ENCODE results near the gene MBOAT7.
A peak's percentile ranks its signal among the peaks of the same experiment; 100 is the strongest.
"Not testable (repeated sequence)": the region's sequence is repeated elsewhere in the genome, so short reads cannot be mapped to it uniquely, and the experiment has no call there.

MBOAT7 gene

DNA sequence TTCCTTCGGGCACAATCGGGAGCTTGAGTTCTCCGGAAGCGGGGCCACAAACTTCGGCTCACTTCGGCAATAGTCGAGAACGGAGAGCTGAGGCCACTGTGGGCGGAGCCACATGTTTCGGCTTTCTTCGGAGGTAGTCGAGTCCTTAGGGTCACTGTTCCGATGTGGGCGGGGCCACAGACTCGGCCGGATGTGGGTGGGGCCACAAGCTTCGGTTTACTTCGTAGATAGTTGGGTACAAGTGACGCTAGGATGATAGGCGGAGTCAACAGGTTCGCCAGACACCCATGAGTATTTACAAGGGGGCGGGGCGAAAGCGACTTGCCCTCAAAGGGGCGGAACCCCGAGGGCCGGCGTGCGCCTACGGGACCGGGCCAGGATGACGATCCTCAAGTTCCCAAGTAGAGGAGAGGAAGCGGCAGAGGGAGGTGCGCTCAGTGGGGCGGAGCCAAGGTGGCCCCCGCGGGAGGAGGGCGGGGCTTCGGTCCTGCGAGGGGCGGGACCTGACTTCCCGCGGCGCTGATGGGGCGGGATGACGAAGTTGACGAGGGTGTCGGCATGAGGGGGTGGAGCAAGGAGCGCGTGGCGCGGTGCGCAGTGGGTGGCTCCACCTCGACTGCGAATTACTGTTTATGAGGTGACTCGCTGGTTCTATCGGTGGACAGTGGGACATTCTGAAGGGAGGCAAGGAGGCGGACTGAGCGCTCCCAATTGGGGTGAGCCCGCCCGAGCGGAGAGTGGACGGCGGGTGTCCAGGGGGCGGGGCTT, 539 bp upstream of the MBOAT7 start:
- H3K27me3 Mint-ChIP-seq: no peaks in the 10 kb centered on the region
- H3K4me1 Mint-ChIP-seq (ENCODE audit: low read depth): peaks cover 44% of the 10 kb centered on the region
- H3K27ac Mint-ChIP-seq: peak overlapping the region; percentile 97
- intact Hi-C loops (cut with micrococcal nuclease): loop anchor here (1.0 kb wide), 1 partner anchor 30 kb away; no protein-coding TSS in a partner anchor
- H3K4me3 Mint-ChIP-seq: peak overlapping the region; percentile 77
- peaks cover 71% of the 10 kb centered on the region for H3K36me3 Mint-ChIP-seq (ENCODE audit: low read depth)
- no peaks in the 10 kb centered on the region for H3K9me3 Mint-ChIP-seq

DNA sequence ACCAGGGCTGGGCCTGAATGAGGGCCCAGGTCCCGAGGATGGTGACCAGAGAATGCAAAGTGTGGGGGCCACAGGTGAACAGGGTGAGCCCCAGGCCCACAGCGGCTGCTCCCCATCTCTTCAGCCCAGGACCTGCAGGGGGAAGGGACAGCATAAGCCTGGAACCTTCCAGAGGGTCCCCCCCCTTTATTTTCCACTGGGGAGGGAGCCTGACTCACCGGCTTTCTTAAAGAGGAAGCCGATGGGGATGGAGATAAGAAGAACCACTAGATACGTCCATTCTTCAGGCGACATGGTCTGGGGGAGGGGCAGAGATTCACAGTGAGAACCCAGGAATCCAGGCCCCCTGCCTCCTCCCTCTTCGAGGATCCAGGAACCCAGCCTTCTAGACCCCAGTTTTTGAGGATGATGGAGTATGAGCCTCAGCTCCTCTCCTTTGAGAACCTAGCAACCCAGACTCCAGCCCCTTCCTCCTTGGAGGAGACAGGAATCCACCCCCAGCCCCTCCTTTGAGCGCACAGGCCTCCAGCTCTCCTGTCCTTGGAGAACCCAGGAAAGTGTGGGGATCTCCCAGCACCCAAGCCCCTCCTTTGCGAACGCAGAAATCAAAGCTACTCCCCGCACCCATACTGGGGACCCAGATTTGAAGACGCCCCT, 1.0 kb downstream of the MBOAT7 start:
- Mint-ChIP-seq H3K4me1 (ENCODE audit: low read depth) (peaks cover 53% of the 10 kb centered on the region), H3K27ac (peak overlapping the region; percentile 97), H3K36me3 (ENCODE audit: low read depth) (peaks cover 69% of the 10 kb centered on the region), H3K4me3 (peak overlapping the region; percentile 77), H3K27me3 (no peaks in the 10 kb centered on the region), H3K9me3 (no peaks in the 10 kb centered on the region)
- intact Hi-C loops (cut with micrococcal nuclease): no loop called here

DNA sequence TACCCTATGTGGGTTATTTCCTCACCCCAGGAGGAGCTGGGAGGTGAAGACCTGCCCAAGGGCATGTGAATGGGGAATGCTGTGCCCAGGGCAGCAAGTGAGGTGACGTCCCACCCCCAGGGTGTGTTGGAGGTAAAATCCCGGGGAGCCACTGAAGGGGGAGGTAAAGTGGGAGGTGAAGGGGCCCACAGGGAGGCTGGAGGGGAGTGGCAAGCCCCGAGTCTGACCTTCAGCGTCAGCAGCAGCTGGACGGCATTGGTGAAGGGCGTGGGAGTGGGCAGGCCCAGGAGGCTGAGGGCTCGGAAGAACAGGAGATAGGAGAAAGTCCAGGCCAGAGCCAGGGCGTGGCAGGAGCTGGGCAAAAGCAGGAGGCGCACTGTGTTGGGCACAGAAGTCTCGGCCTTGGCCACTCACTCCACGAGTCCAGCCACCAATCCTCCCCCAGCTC, 2.4 kb downstream of the MBOAT7 start:
- Mint-ChIP-seq H3K9me3 (no peaks in the 10 kb centered on the region), H3K27me3 (no peaks in the 10 kb centered on the region), H3K4me1 (ENCODE audit: low read depth) (peaks cover 40% of the 10 kb centered on the region), H3K36me3 (ENCODE audit: low read depth) (peaks cover 66% of the 10 kb centered on the region), H3K4me3 (no peak overlapping the region), H3K27ac (peak overlapping the region; percentile 97)
- intact Hi-C loops (cut with micrococcal nuclease): no loop called here

DNA sequence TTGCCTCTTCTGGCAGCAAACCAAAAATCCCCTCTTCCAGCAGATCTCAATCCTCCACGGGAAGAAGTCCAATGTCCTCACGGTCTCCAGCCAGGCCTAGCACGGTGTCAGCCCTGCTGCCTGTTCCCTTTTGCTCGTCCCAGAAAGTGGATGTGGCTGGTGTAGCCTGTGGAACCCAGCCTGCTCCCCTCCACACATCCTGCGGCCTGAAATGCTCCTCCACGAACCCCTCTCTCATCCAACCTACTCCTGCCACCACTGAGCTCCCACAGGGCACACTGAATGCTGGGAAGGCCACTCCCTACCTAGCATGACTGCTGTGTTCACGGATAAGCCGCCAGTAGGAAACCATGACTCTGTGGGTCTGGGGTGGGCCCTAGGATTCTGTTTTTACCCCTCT, 3.0 kb downstream of the MBOAT7 start:
- no peaks in the 10 kb centered on the region for H3K27me3 Mint-ChIP-seq
- no peak overlapping the region for H3K4me3 Mint-ChIP-seq
- peak overlapping the region; percentile 97 for H3K27ac Mint-ChIP-seq
- intact Hi-C loops (cut with micrococcal nuclease): no loop called here
- H3K4me1 Mint-ChIP-seq (ENCODE audit: low read depth): peaks cover 35% of the 10 kb centered on the region
- peaks cover 64% of the 10 kb centered on the region for H3K36me3 Mint-ChIP-seq (ENCODE audit: low read depth)
- no peaks in the 10 kb centered on the region for H3K9me3 Mint-ChIP-seq

DNA sequence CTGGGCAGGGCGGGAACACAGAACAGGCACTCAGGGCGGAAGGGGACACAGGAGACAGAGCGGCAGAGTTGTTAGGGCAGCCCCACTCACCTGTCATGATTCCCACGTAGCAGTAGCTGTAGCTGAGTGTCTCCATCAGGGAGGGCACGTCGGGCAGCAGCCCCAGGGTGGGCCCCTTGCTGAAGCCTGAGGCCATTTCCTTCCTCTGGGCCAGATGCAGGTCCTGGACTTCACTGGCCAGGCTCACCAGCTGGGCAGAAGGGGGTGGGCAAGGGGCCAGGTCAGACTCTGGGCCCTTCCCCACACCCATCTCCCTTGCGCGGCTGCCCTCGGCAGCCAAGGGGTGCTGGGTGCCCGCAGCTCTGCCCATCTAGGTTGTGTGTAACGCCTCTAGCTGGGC, 5.9 kb downstream of the MBOAT7 start:
- intact Hi-C loops (cut with micrococcal nuclease): no loop called here
- Mint-ChIP-seq H3K4me1 (ENCODE audit: low read depth) (peaks cover 45% of the 10 kb centered on the region), H3K27ac (no peak overlapping the region), H3K9me3 (no peaks in the 10 kb centered on the region), H3K36me3 (ENCODE audit: low read depth) (peaks cover 80% of the 10 kb centered on the region), H3K27me3 (no peaks in the 10 kb centered on the region), H3K4me3 (no peak overlapping the region)

DNA sequence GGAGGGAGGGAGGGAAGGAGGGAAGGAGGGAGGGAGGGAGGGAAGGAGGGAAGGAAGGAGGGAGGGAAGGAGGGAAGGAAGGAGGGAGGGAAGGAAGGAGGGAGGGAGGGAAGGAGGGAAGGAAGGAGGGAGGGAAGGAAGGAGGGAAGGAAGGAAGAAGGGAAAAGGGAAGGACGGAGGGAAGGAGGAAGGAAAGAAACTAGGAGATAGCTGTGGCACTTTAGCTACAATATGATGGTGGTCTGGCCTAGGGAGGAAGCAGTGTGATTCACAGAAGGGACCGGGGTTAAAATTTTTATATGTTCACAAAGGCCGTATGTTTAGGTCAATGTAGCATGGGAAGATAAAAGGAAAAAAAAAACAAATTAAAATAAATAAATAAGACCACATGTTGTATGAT, 7.5 kb downstream of the MBOAT7 start:
- H3K36me3 Mint-ChIP-seq (ENCODE audit: low read depth): peaks cover 82% of the 10 kb centered on the region
- H3K27me3 Mint-ChIP-seq; H3K9me3 Mint-ChIP-seq; intact Hi-C loops (cut with micrococcal nuclease); H3K27ac Mint-ChIP-seq; H3K4me3 Mint-ChIP-seq: not testable (repeated sequence)
- peaks cover 37% of the 10 kb centered on the region for H3K4me1 Mint-ChIP-seq (ENCODE audit: low read depth)

DNA sequence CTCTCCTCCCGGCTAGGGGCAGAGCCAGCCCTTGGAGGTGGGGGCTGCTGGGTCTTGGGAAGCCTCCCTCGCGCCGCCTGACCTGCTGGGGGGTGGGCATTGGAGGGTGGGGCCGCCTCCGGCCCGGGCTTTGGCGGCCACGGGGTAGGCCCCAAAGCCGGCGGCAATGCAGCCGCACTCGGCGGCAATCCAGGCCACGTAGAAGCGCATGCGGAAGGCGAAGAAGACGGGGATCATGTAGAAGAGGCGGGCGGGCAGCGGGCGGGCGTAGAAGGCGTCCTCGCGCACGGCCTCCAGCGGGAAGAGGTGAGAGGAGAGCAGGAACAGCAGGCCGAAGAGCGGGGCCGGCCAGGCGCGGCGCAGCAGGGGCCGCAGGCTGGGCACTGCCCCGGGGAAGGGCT, 8.7 kb downstream of the MBOAT7 start:
- intact Hi-C loops (cut with micrococcal nuclease): no loop called here
- H3K36me3 Mint-ChIP-seq (ENCODE audit: low read depth): peaks cover 82% of the 10 kb centered on the region
- H3K4me3 Mint-ChIP-seq: no peak overlapping the region

DNA sequence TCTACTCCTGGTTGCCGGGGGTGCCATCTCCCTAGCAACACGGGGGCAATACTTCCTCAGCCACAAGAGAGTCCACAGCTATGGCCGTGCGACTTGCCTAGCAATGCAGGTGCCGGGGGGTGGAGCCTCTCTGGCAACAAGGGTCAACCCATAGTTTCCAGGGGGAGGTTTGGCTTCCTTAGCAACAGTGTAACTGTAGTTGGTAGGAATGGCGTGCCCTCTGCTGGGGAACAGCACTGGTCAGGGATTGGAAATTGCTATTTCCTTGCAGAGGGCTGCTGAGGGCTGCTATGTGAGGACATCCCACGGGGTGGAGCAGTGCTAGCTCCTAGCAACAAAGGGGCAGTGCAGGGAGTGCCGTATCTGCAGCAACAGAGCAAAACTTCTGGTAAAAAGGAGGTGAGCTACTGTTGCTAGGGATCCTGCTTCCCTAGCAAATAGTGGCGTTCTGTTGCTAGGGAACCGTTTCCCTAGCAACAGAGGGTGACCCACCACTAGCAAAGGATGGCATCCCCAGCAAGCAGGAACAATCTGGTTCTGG, 9.4 kb downstream of the MBOAT7 start:
- Mint-ChIP-seq H3K4me3 (no peak overlapping the region), H3K4me1 (ENCODE audit: low read depth) (peaks cover 38% of the 10 kb centered on the region), H3K9me3 (no peaks in the 10 kb centered on the region), H3K27ac (no peak overlapping the region), H3K36me3 (ENCODE audit: low read depth) (peaks cover 82% of the 10 kb centered on the region), H3K27me3 (no peaks in the 10 kb centered on the region)
- intact Hi-C loops (cut with micrococcal nuclease): no loop called here

More for the DNA sequence above, 8.7 kb downstream of the MBOAT7 start:
- peaks cover 31% of the 10 kb centered on the region for H3K4me1 Mint-ChIP-seq (ENCODE audit: low read depth)
- no peaks in the 10 kb centered on the region for H3K27me3 Mint-ChIP-seq
- H3K9me3 Mint-ChIP-seq: no peaks in the 10 kb centered on the region
- H3K27ac Mint-ChIP-seq: peak overlapping the region; percentile 51

DNA sequence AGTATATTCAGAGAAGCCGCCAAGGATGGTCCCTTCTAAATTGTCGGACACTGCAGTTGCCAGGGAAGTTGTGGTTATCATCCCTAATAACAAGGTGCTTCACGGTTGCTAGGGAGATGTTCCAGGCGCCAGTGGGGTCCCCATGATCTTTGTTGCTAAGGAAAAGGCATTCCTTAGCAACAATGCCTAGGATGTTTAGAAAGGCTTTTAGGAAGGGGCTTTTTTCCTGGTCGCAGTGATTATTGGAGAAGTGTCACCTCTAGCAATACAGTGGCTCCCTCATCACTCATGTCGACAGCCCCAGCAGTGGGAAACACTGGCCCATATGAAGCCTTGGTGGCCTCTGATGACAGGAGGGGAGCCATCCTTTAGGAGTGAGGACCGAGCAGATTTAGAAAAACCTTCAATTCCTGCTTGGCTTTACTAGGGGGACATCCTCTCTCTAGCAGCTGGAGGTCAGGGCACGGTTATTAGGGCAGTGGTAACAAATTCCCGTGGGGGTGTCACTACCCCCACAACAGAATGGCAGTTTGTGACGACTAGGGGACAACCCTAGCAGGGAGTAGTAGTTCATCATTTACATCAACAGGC, 10.0 kb downstream of the MBOAT7 start:
- H3K27ac Mint-ChIP-seq: no peak overlapping the region
- no peaks in the 10 kb centered on the region for H3K9me3 Mint-ChIP-seq
- no peaks in the 10 kb centered on the region for H3K27me3 Mint-ChIP-seq
- H3K36me3 Mint-ChIP-seq (ENCODE audit: low read depth): peaks cover 87% of the 10 kb centered on the region
- intact Hi-C loops (cut with micrococcal nuclease): no loop called here
- no peak overlapping the region for H3K4me3 Mint-ChIP-seq
- H3K4me1 Mint-ChIP-seq (ENCODE audit: low read depth): peaks cover 44% of the 10 kb centered on the region

DNA sequence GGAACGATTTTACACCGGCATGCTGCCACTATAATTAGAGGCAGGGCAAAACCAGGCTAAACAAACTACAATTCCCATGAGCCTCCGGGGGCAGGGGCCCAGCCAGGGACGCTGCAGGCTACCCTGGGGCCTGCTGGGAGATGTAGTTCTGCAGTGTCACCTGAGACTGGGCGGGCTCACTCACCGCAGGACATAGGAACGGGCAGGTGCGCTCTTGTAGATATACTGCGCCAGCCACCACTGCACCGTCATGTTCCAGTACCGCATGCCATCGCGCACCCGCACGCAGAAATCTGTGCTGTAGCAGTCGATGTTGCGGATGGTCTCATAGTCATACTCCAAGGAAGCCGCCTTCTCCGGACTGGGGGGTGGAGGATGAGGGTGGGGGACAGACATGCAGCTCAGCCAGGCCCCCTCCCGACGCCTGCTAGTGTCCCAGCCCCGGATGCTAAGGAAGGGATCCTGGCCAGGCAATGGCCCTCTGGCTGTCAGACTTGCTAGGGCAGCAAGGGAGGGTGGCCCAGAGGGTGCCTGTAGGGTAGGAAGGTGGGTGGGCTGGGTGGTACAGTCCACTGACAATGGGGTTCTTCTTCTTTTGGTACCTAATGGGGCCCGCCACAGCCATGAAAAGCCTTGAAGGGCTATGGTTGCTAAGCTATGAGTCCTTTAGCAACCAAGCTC, 10.7 kb downstream of the MBOAT7 start:
- peaks cover 43% of the 10 kb centered on the region for H3K4me1 Mint-ChIP-seq (ENCODE audit: low read depth)
- H3K27ac Mint-ChIP-seq: no peak overlapping the region
- H3K36me3 Mint-ChIP-seq (ENCODE audit: low read depth): peaks cover 82% of the 10 kb centered on the region
- no peaks in the 10 kb centered on the region for H3K27me3 Mint-ChIP-seq
- no peaks in the 10 kb centered on the region for H3K9me3 Mint-ChIP-seq
- H3K4me3 Mint-ChIP-seq: no peak overlapping the region
- intact Hi-C loops (cut with micrococcal nuclease): no loop called here

DNA sequence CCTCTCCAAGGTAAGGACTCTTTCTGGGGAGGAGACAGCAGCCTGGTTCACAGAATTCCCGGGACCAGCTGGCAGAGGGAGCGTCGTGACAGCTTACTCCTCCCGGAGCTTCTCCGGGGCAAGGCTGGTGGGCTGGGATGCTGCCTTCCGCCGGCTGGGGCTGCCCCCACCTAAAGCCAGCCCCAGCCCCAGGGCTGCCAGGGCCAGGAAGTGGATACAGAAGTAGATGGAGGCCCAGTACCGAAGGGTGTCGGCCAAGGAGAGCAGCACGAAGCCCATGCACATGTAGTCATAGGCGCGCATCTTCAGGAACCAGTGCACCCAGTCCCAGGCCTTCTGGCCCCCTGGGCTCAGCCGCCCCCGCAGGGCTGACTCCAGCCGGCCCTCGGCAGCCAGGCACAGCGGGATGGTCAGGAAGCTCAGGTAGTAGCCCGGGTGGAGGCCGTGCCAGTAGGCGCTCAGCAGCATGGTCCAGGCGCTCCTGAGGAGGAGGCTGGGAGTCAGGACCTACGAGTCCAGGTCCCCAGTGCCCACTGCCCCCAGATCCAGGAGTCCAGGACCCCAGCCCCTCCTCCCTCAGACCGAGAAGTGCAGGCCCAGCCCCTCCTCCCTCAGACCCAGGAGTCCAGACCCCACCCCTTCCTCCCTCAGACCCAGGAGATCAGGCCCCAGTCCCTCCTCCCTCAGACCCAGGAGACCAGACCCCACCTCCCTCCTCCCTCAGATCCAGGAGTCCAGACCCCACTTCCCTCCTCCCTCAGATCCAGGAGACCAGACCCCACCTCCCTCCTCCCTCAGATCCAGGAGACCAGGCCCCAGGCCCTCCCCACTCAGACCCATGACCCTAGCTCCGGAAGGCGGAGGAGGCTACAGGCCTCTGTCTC, 15.2 kb downstream of the MBOAT7 start:
- H3K4me3 Mint-ChIP-seq: no peak overlapping the region
- peaks cover 42% of the 10 kb centered on the region for H3K36me3 Mint-ChIP-seq (ENCODE audit: low read depth)
- peaks cover 2% of the 10 kb centered on the region for H3K27me3 Mint-ChIP-seq
- H3K9me3 Mint-ChIP-seq: no peaks in the 10 kb centered on the region
- intact Hi-C loops (cut with micrococcal nuclease): no loop called here
- H3K4me1 Mint-ChIP-seq (ENCODE audit: low read depth): peaks cover 54% of the 10 kb centered on the region
- peak overlapping the region; percentile 69 for H3K27ac Mint-ChIP-seq

DNA sequence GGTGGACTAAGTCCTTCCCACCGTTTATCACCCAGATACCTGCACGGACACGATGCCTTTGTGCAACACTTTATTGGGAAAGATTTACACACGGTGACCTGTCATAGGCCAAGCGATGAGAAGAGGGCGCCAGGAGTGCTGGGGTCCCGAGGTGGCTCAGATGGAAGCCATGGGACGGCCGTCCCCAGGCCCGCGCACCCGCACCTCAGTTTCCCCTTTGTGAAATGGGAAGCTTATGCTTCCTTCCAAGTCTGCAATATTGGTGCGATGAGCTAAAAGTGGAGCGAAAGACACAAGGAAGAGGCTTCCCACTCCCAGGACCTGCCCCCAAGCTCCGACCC, 16.1 kb downstream of the MBOAT7 start:
- no peak overlapping the region for H3K4me3 Mint-ChIP-seq
- intact Hi-C loops (cut with micrococcal nuclease): no loop called here
- H3K27ac Mint-ChIP-seq: peak overlapping the region; percentile 72
- H3K36me3 Mint-ChIP-seq (ENCODE audit: low read depth): peaks cover 34% of the 10 kb centered on the region
- peaks cover 49% of the 10 kb centered on the region for H3K4me1 Mint-ChIP-seq (ENCODE audit: low read depth)
- peaks cover 2% of the 10 kb centered on the region for H3K27me3 Mint-ChIP-seq
- H3K9me3 Mint-ChIP-seq: no peaks in the 10 kb centered on the region

Measured in dendritic cell treated with granulocyte-macrophage colony-stimulating factor and Interleukin-4, amounts not matched to agents 40 ng/mL and 50 ng/mL, for 4 days (primary cell).